HG03432 (cell line): ENCODE data around the gene ARID4B.
"Not testable (repeated sequence)": the region's sequence is repeated elsewhere in the genome, so short reads cannot be mapped to it uniquely, and the experiment has no call there.

ENCODE experiments used
- ATAC-seq: cut with Tn5 transposase; IDR thresholded peaks from one replicate; pipeline ENCODE4 v1.9.1; 2021; ENCODE audit warnings: mild to moderate bottlenecking, moderate library complexity; ENCODE audit not compliant: unreplicated experiment

The ARID4B gene

DNA sequence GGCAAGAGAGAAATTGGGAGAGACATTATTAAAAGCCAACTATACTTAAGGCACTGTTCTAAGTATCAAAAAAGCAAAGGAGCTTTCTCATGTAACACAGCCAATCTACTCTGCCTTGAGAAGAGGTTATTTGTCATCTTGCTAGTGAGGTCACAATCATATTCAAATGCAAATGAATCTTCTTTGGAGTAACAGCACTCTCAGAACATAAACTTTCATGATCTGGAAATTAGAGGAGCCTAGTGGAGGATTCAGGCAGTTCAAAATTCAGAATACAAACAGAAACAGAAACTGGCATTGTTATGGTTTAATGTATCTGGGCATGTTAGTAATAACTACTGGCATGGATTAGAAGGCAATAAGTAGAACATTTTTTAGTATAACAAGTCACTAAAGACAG is 57.4 kb downstream of the ARID4B start:
- ATAC-seq, result peak; percentile 36

DNA sequence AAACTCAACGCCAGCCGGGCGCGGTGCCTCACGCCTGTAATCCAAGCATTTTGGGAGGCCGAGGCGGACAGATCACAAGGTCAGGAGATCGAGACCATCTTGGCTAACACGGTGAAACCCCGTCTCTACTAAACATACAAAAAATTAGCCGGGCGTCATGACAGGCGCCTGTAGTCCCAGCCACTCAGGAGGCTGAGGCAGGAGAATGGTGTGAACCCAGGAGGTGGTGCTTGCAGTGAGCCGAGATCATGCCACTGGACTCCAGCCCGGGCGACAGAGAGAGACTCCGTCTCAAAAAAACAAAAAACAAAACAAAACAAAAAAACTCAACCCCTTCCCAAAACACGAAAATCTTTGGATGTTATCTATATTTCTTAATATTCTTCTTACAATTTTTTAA is 58.0 kb downstream of the ARID4B start:
- not testable (repeated sequence) for ATAC-seq

DNA sequence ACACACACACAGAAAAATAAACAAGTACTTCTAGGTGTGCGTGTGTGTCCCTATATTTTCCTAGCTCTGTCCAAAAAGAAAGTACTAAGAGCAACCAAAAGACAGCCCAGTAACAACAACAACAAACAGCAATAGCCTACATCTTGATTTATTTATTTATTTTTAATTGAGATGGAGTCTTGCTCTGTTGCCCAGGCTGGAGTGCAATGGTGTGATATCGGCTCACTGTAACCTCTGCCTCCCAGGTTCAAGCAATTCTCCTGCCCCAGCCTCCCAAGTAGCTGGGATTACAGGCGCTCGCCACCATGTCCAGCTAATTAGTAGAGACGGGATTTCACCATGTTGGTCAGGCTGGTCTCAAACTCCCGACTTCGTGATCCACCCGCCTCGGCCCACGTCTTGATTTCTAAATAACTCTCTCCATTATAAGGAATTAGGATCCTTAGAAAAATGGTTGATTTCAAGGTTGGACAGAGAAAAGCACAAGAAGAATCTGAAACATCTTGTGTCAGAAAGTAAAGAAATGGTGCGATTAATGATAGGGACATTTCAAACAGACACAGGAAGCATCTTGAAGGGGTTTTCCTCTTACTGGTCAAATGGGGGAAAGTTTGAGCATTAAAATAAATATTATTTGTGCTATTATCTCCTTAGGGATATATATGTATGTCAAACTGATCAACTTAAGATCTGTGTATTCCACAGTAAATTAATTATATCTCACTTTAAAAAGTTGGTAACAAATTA is 59.4 kb downstream of the ARID4B start:
- no peak for ATAC-seq

DNA sequence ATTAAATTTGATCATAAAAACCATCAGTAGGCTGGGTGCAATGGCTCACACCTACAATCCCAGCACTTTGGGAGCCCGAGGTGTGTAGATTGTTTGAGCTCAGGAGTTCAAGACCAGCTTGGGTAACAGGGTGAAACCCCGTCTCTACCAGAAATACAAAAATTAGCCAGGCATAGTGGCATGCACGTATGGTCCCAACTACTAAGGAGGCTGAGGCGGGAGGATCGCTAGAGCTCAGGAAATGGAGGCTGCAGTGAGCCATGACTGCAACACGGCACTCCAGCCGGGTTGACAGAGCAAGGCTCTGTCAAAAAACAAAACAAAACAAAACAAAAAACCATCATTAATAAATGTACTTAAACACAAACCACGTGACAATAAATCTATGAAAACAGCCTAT is 61.0 kb downstream of the ARID4B start:
- ATAC-seq, result no peak

DNA sequence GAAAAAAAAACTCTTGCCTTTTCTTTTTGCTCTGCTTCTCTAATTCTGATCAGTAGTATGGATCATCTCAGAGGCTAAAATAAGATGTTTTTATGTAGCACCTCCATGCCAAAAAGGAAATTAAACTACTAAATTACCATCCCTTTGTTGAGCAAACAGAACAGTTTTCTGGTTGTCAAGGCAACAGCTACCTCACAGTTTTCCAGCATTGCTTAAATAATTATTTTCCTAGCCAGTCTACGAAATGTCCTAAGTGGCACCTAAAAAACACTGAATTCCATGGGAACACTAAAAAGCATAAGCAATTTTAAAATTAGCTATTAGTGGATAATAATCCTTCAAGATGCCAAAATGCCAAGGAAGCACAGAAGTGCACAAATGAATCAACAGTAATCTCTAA is 61.7 kb downstream of the ARID4B start:
- ATAC-seq, result no peak

DNA sequence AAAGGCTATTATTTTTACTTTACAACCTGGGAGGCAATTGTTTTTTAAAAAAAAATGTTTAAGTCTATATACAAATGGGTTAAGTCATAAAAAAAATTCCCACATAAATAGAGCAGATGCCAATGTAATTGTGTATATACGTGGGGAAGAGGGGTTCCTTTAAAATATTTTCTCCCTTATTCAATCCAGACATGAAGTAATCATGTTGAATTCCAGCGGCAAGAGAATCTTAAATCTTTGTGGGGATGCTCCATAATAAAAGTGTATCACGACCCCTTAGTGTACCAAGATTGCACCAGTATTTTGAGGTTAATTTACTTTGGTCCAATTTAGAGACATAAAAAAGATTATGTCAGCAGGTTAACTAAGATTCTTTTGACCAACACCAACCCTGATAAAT is 62.1 kb downstream of the ARID4B start:
- no peak for ATAC-seq

DNA sequence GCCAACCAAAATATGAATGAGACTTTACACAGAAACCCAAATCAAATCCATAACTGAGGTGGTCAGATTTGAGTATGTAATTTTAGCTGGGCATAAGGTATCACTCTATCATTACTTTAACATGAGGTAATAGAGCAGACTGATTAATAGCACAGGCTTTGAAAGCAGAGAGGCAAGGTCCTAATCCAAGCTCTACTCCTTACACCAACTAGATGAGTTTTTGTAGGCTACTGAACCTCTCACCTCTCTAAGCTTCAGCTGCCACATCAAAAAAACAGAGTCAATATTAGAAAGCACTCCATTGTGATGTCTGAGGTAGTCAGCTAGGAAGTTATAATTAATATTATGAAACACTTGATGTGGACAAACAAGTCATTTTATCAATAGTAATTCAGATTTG is 63.7 kb downstream of the ARID4B start:
- ATAC-seq, result no peak

DNA sequence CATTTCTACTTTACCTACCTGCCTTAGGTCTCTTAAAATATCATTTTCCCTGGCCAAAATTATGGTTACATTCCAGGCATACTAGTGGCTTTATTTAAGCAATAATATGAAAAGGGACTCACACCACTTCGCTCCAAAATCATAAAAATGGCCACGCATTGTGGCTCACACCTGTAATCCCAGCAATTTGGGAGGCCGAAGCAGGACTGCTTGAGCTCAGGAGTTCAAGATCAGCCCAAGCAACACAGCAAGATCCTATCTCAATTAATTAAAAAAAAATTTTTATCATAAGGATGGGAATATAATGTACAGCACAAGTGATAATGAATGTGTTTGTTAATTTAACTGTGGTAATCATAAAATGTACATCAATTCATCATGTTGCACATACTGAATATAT is 65.4 kb downstream of the ARID4B start:
- no peak for ATAC-seq

DNA sequence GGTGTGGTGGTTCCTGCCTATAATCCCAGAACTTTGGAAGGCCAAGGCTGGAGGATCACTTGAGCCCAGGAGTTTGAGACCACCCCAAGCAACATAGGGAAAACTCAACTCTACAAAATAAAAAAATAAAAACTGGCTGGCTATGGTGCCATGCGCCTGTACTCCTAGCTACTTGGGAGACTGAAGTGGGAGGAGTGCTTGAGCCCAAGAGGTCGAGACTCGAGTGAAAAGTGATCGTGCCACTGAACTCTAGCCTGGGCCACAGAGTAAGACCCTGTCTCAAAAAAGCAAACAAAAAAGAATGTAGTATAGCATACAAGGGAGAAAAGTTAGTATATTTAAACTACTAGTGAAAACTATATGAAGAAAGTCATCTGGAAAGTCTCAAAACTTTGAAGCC is 66.7 kb downstream of the ARID4B start:
- no peak for ATAC-seq

DNA sequence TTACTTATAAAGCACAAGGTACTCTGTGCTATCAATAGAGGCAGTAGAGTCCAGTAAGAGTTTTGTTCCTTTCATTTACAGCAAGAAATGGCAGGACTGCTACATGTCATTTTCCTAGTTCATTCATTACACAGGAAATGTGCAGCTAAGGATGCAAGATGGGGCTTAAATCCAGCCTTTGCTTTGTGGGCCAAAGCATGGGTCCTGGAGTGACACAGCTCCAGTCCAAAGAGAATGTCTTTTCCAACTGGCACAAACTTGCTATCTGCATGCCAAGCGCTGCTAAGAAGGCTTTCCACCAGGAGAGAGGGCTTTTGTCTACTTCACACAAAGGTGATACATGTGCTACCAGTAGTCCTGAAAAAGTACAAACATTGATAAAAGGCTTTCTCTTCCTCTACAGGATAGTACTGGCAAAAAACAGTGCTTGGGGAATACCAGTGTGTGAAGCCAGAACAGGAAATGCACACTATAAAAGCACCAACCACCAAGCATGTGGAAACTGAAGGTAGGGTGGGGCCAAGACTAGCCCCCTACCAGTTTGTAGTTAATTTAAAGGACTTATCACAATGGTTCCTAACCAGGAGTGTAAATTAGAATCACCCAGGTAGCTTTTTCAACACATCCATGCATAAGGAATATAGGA is 68.7 kb downstream of the ARID4B start:
- ATAC-seq, result peak; percentile 85

DNA sequence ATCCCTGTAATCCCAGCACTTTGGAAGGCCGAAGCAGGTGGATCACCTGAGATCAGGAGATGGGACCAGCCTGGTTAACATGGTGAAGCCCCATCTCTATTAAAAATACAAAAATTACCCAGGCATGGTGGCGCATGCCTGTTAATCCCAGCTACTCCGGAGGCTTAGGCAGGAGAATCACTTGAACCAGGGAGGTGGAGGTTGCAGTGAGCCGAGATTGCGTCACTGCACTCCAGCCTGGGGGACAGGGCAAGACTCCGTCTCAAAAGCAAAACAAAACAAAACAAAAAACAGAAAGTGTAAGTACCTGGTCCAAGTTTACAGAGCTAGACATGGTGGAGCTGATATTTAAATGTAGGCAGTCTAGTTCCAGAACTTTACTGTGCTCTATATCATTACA is 69.9 kb downstream of the ARID4B start:
- not testable (repeated sequence) for ATAC-seq

DNA sequence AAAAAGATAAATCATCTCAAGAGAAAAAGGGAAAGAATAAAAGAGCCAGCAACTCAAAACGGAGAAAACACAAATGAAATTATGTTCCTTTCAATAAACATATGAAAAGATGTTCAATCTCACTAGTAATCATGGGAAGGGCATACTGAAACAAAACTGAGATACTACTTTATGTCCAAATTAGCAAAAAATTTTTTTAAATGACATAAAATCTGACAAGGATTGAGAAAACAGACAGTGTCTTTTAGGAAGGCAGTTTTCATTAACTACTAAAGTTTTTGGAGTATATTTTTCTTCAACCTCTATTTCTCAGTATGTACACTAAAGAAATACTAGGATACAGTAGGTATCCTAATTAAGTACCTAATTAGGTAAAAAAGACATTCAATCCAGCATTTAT is 73.3 kb downstream of the ARID4B start:
- no peak for ATAC-seq

DNA sequence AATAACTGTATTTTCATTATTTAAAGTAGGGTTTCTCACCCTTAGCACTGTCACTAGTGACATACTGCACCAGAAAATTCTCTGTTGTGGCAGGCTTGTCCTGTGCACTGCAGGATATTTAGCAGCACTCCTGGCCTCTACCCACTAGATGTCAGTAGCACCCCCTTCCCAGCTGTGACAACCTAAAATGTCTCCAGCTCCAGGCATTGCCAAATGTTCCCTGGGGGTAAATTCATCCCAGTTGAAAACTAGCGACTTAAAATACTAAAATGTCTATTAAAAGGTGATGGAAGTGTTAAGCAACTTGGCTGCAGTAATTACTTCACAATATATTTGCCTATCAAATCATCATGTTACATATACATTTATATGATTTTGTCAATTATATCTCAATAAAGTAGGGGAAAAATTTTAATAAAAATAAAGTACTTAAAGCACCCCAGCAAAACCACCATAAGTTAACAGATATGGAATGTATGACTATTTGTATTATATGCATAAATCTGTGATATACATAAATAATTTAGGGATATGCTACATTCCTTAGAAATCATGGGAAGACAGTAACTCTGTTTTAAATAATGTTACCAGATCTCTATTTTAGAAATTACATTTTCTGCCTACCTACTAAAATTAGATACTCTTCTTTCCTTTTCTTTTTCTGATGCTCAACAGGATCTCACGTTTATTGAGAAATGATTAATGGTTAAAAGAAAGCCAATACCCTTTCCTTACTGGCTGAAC is 74.6 kb downstream of the ARID4B start:
- peak; percentile 71 for ATAC-seq

DNA sequence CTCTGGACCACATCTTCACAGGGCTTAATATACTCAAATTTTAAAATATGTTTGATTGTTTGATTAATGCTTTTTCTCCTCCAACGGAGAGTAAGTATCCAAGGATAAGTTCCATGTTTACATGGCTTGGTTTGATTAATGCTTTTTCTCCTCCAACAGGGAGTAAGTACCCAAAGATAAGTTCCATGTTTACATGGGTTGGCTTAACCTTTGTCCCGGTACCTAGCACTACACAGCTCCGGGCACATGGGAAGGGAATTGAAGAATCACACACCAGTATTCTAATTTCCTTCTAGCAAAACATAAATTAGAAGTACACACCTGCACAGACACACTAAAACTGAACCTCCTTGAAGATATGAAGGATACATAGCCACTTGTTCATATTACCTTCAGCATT is 77.5 kb downstream of the ARID4B start:
- ATAC-seq, result no peak

DNA sequence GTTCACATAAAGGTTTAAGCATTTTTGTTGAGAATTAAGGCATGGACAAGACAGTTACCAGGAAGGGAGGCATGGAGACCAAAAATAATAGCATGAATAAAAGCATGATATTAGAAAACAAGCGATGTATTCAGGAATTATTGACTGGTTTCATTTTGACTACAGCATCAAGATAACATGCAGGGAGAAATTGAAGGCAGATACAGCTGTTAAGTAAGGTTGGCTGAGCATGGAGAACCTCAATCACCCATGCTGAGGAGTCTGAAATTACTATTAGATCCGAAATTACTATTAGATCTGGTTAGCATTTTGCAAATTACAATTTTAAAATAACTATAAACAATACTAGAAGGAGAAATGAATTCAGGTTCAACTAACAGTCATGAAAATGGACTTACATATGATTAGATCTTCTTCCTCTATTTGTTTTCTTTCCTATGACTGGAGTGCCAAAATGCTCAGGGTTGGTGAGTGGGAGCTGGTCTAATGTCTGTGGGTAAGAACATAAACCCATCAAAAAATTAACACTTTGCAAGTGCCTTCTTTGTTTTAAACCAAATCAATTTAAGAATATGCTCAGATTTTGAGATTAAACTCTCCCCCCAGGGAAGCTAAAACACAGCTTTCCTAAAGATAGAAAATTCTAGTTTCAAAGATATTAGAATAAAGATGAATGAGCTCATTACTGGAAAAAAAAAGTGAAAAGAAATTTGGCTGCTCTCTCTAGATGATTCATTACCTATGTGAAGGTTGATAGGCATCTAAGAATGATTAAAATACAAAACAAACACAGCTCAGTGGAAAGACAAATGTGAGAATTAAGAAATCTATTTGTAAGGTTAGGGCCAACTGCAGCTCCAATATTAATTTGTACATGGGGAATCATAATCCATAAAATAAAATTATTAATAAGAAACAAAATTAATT is 81.7 kb downstream of the ARID4B start:
- ATAC-seq, result peak; percentile 63

DNA sequence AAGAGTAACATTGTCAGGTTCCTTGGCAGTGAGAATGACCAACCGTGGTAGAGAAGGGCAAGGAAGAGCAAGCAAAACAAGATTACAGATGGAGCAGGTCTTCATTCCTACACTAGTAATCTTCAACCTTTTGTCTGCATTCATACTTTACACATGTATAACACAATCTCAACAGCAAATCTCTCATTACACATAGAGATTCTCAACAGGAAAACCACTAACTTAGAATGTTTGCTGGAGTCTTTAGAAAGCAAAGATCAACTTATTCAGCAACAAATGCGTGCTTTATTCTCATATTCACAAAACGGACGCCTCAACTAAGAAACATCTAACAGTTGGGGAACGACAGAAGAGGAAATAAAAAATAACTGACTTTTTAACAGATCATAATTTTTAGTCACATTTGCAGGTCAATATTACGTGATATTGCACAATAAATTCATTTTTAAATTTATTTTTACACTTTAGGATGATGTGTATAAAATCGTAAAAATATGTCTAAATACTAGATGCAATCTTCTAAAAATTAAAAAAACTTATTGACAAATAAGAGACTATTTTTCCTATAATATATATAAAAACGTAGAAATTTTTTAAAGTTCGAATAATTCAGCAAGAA is 82.9 kb downstream of the ARID4B start:
- no peak for ATAC-seq

DNA sequence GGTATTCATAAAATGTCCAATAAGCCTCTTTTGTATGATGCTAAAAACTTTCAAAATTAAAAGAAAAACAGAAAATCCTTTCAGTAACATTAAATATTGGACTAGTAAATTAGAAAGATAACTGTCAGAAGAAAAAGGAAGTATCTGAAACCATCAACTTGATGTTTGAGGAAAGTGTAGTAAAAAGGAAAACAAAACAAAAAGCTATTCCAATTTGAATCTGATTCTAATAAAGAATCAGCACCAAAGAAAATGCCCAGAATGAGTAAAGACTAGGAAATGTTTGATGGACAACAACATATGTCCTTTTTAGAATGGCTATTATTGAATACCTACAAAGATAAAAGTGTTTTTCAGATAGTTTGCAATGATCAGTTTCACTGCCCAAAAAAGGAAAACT is 87.0 kb downstream of the ARID4B start:
- ATAC-seq, result no peak

DNA sequence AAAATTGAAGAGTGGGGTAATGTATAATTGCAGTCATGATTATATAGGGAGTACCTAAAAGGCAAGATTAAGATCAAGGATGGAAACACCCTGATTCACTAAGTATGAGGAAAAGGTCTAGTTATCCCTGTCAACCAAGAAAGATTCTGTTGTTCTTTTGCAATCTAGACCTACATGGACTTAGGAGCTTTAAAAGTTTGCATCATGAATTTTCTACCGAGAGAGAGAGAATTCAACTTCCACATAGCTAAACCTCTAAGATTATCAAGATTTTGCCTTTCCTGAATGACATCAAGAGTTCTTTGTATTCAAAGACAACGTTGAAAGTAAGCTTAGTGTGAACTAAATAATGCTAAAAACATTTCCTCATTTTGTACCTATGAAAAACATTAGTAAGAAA is 88.1 kb downstream of the ARID4B start:
- no peak for ATAC-seq

DNA sequence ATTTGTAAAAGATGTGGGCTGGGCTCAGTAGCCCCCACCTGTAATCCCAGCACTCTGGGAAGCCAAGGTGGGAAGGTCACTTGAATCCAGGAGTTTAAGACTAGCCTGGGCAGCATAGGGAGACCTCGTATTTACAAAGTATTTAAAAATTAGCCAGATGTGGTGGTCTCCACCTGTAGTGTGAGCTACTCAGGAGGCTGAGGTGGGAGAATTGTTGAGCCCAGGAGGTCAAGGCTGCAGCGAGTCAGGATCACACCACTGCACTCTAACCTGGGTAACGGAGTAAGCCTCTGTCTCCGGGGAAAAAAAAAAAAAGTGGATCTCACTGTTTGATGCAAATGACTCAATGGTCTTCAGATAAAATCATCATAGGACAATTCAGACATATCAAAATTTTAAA is 89.4 kb downstream of the ARID4B start:
- no peak for ATAC-seq

DNA sequence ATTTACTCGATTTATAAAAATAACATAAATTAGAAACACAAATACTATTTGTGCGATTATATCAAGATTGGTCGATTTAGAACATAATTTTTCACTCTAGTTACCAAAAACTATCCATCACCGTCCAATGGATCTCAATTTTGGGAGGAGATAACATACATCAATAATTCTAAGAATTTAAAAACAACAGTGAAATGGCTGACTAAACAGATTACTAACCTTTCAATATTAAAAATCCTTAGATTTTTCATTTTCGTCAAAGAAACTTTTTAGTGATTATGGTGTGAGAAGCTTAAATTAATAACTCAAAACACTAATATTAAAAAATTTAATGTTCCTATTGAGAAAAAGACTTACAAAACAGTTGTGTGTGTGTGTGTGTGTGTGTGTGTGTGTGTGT is 91.9 kb downstream of the ARID4B start:
- no peak for ATAC-seq

DNA sequence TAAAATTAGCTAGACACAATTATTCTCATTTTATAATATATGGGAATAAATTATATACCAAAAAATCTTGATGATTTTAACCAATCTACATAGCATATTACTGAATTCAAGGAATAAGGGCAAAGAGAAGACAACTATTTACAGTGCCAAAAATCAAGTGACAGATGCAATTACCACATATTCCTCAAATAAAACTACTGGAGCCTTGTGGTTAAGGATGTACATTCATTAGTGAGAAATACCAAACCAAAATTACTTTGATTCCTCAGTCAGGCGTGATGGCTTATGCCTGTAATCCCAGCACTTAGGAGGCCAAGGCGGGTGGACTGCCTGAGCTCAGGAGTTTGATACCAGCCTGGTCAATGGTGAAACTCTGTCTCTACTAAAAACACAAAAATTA is 98.1 kb downstream of the ARID4B start:
- ATAC-seq, result no peak
